Loucy (cell line): ENCODE measurements around the gene ATAD3C.

Experiments used
- CTCF ChIP-seq: fragments of 200-600 bp; sonication (generic); conservative IDR thresholded peaks from 2 replicates; pipeline ENCODE4 v1.5.1; 2014; ENCODE audit warnings: mild to moderate bottlenecking, antibody characterized with exemption, low read length
- EZH2phosphoT487 ChIP-seq: fragments of 200-600 bp; IDR thresholded peaks from 2 replicates; pipeline ENCODE4 v1.6.1; 2018; ENCODE audit warnings: antibody characterized with exemption, mild to moderate bottlenecking, moderate library complexity, borderline replicate concordance

- no peak for TF ChIP-seq CTCF
- no peak for TF ChIP-seq EZH2phosphoT487
These were observed 49.5 kb upstream of the ATAD3C start for GRCh38 chr1:1399872-1400575.
